Activated T-cell treated with anti-CD3 and anti-CD28 coated beads, Interleukin-2, amount 50 U/mL, for 24 hours (primary cell): ENCODE data around the gene CIDEA.

Source experiments
- DNase-seq: peaks from one replicate; pipeline ENCODE4 v3.0.0-alpha.2; 2020
- H3K27ac Mint-ChIP-seq: 2 replicates; pipeline ENCODE4 v1.8.0; 2020; ENCODE audit warnings: mild to moderate bottlenecking, mixed read lengths
- H3K27me3 Mint-ChIP-seq: 2 replicates; pipeline ENCODE4 v1.8.0; 2020; ENCODE audit warnings: mixed read lengths
- H3K36me3 Mint-ChIP-seq: 2 replicates; pipeline ENCODE4 v1.8.0; 2020; ENCODE audit warnings: low read depth, mixed read lengths
- H3K4me1 Mint-ChIP-seq: 2 replicates; pipeline ENCODE4 v1.8.0; 2020; ENCODE audit warnings: low read depth, mixed read lengths
- H3K4me3 Mint-ChIP-seq: 2 replicates; pipeline ENCODE4 v1.8.0; 2020; ENCODE audit warnings: mild to moderate bottlenecking, moderate library complexity, mixed read lengths
- H3K9me3 Mint-ChIP-seq: 2 replicates; pipeline ENCODE4 v1.8.0; 2020; ENCODE audit warnings: mixed read lengths

Gene CIDEA

DNA sequence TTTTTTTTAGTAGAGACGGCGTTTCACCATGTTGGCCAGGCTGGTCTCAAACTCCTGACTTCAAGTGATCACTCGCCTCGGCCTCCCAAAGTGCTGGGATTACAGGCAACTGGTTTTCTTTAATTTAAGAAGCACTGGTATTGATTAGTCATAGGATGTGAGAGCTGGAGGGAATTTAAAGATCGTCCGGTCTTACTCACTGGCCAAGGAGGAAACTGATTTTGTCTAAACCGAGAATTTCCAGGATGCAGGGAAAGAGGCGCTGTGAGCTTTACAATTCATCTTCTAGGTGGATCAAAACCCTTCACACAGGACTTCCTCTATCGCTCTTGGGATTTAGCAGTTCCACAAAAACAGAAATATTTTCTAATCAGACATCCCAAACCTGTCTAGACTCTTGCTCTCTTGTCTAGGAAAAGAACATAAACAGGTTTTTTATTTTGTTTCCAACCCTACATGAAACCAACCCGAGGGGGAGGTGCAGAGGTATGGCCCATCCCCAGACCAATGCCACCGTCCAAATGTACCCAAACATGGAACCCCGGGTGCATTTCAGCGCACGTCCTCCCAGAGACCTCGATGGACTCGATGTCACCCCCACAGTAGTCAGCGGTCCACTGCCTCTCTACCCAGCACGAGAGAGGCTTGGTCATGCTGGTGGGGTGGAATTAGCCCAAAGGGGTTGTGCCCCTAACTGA lies 41.4 kb downstream of the CIDEA start:
- Mint-ChIP-seq H3K9me3 (no peaks in the 10 kb centered on the region), H3K27ac (no peak overlapping the region), H3K4me1 (no peaks in the 10 kb centered on the region), H3K36me3 (no peaks in the 10 kb centered on the region), H3K4me3 (no peak overlapping the region), H3K27me3 (peaks cover 17% of the 10 kb centered on the region)
- DNase-seq = no peak

DNA sequence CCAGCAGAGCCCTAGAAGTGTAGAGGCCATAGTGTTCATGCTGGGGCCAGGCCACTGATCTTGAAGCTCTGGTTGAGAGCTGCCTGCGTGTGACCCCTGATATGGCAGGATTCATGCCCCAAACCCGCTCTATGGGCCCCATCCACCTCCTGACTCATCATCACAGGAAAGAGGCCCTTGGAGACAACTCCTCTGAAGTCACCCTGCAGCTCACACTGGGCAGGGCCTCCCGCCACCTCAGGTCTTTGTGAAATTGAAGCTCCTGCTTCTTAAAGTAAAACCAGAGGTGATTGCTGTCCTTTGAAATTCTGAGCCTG lies 41.9 kb downstream of the CIDEA start:
- Mint-ChIP-seq H3K27me3 (peaks cover 18% of the 10 kb centered on the region), H3K27ac (no peak overlapping the region)

DNA sequence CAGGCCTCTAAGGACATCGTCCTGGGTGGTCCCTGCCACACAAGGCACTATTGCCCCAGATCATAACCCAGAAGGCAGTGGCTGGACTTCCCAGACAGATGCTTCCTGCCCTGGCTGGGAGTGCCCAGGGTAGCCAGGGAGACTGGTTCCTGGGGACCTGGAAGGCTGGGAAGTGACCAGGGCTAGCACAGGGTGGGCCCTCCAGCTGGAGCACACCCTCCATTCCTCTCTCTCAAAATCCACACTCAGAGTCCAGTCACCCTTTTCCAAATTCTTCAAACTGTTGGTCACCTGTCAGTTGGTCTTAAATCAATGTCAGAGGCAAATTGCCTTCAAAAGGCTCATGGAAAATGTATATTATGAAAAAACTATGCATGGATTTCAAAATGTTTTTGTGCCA lies 42.3 kb downstream of the CIDEA start:
- Mint-ChIP-seq H3K4me3 (no peak overlapping the region), H3K27me3 (peaks cover 18% of the 10 kb centered on the region), H3K9me3 (no peaks in the 10 kb centered on the region), H3K27ac (no peak overlapping the region), H3K36me3 (no peaks in the 10 kb centered on the region), H3K4me1 (no peaks in the 10 kb centered on the region)
- DNase-seq = no peak

More for the DNA sequence above, 41.9 kb downstream of the CIDEA start:
- Mint-ChIP-seq H3K36me3 (no peaks in the 10 kb centered on the region), H3K4me1 (no peaks in the 10 kb centered on the region), H3K9me3 (no peaks in the 10 kb centered on the region), H3K4me3 (no peak overlapping the region)
- DNase-seq = no peak

DNA sequence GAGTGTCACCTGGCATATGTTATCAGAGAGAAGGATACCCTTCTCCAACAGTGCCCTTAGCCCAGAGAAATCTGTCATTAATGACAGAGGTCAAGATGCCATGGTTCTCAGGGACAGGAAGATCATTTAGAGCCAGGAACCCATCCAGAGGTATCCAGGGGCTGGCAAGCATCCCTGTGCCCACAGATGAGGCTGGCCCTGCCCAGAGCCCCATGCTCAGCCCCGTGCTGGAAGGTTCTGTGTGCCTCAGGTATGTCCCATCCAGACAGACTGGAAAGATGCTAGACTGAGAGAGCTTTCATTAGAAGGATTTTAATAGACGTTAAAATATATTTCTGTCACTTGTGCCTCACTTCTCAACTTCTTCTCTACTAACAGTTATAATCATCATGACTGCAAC lies 45.7 kb downstream of the CIDEA start:
- Mint-ChIP-seq H3K27ac (no peak overlapping the region), H3K9me3 (no peaks in the 10 kb centered on the region), H3K36me3 (no peaks in the 10 kb centered on the region), H3K4me3 (no peak overlapping the region), H3K4me1 (no peaks in the 10 kb centered on the region), H3K27me3 (peaks cover 27% of the 10 kb centered on the region)
- DNase-seq = no peak

DNA sequence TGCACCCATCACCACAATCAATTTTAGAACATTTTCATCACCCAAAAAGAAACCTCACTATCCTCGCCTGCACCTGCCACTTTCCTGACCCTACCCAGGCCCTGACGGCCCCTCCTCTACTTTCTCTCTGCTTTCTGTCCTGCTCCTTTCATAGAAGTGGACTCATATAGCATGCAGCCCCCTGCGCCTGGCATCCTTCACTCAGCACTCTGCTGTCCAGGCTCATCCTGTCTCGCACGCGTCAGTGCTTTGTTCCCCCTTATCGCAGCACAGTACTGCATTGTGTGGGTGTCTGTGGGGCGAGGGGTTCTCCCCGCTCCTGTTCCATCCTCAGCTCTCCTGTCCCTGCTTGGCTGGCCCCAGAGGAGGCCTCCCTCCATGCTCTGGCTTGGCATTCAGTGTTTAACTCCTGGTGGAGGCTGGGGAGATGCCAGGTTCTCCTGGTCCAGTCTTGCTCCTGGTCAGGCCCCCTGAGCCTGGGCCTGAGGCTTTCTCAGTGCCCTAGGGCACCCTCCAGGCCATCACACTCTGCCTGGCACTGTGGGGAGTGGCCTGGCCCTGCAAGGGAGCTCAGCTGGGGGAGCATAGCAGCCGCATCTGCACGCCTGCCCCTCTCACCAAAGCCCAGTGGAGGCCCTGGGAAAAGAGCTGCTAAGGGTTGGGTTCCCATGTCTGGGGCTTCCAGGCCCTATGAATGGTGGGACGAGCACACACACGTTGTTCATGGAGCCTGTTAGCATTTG lies 47.3 kb downstream of the CIDEA start:
- Mint-ChIP-seq H3K36me3 (no peaks in the 10 kb centered on the region), H3K4me1 (no peaks in the 10 kb centered on the region), H3K4me3 (no peak overlapping the region), H3K9me3 (no peaks in the 10 kb centered on the region), H3K27ac (no peak overlapping the region), H3K27me3 (peaks cover 42% of the 10 kb centered on the region)
- DNase-seq = no peak

DNA sequence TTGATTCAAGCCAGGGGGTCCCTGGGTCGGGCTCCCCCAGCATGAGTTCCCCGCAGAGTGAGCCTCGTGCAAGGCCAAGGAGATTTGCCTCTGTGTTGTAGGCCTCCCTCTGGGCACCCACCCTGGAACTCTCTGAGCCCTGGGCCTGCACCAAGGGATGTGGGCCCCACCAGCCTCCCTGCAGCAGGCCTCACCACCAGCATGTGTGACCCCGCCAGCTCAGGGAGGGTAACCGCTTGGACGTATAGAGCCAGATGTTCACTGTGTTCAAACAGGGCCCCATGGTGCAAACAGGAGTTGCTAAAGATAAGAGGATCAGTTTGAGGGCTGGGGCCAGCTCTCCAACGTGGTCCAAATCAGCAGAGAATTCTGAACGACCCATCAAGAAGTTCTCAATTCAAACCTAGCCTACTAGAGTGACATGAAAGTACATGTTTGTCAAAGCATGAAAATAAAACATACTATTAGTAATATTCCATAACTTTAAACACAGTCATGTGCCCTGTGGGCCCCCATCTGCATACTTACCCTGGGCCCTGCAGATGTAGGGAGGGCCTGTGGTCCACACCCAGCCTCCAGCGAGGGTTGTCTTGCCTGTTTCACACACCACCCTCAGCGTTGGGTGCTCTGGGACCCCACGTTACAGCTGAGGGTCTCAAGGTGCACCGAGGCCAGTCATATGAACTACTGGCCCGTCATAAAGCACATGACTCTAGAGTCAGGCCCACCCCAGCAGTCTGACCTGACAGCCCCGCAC lies 48.4 kb downstream of the CIDEA start:
- Mint-ChIP-seq H3K4me1 (peaks cover 11% of the 10 kb centered on the region), H3K9me3 (no peaks in the 10 kb centered on the region), H3K36me3 (no peaks in the 10 kb centered on the region), H3K27ac (no peak overlapping the region), H3K27me3 (peaks cover 50% of the 10 kb centered on the region), H3K4me3 (no peak overlapping the region)
- DNase-seq = no peak

DNA sequence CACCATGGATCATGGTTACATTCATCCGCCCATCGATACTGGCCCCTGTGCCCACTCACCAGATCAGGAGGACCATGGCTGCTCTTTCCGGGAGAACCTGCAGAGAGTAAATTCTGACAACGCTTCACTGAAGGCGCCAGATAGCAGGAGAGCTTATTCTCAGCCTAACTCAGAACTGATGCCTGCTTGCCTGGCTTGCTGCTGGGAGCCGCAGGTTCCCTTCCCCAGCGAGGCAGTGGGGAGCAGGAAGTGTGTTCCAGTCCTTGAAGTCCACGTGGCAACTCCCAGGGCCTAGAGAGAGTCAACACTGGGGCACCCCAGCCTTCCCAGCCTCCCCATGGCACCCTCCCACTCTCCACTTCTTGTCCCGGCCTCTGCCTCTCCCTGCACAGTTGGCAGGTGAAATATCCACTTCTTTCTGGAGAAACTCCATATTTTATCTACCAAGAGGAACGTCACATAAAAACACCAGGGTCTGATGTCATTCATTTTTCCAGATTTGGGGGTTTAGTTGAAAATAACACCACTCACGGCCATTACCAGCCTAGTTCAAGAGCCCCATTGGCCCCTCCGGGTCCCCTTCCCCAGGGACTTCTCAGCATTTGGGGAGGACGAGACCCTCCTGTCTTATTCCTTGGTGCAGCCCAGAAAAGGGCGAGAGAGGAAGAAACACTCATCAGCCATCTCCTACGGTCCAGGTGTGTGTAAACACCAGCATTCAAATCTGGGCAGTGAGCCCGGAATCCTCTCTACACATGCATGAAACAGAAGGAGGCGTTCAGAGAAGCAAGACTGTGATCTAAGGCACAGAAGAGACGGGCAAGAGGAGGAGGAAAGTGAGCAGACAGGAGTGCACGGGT lies 50.4 kb downstream of the CIDEA start:
- Mint-ChIP-seq H3K4me3 (no peak overlapping the region), H3K36me3 (no peaks in the 10 kb centered on the region), H3K27ac (no peak overlapping the region), H3K4me1 (peaks cover 14% of the 10 kb centered on the region), H3K9me3 (peaks cover under 1% of the 10 kb centered on the region), H3K27me3 (peaks cover 57% of the 10 kb centered on the region)
- DNase-seq = no peak

DNA sequence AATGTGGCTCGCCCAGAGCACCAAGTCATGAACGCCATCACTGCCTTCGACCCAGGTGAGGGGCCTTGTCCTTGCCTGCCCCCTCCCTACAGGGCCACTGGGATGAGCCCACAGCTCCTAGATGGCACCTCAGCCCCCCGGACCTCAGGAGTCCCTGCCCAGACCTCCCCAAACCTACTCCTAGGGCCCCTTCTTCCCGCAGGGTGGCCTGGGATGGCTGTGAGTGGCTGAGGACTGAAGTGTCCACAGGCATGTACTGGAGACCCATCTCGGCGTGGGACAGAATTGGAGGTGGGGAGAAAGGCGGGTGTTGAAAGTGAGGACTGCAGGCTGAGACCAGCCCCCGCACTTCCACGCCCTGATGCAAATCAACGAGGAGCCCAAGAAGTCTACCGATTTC lies 51.0 kb downstream of the CIDEA start:
- DNase-seq = no peak
- H3K27ac Mint-ChIP-seq = no peak overlapping the region

DNA sequence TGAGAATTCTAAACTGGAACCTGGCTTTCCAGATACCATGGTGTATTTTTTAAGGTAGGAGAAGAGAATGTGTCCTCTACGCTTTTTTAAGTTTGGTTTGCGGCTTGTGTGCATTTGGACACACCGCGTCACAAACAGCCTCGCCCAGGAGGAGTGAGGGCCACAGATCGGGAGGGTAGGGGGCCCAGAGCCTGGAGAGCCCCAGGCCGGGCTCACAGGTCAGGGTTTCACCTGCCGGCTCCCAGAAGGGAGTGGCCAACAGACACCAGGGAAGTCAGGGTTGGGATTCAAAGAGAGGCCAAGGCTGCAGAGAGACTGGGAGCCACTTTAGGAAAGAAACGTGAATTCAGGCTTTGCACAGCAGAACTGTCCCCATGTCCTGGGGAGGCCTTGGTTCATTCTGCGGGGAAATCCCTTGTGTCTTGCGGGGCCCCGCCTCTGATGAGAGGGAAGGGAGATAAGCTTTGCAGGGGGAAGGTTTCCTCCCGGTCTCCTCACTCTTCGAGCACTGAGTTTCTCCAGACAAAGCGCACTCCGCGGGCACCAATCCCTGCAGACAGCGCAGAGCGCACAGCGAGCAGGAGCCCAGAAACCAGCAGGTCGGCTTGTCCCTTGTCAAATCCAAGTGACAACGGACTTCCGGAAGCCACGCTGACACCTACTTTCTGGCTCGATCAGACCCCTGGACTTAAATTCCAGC lies 51.9 kb downstream of the CIDEA start:
- no peak overlapping the region for H3K27ac Mint-ChIP-seq
- H3K27me3 Mint-ChIP-seq = peaks cover 67% of the 10 kb centered on the region
- H3K4me3 Mint-ChIP-seq = no peak overlapping the region
- peaks cover 6% of the 10 kb centered on the region for H3K9me3 Mint-ChIP-seq
- DNase-seq = no peak
- no peaks in the 10 kb centered on the region for H3K36me3 Mint-ChIP-seq
- H3K4me1 Mint-ChIP-seq = peaks cover 16% of the 10 kb centered on the region

More for the DNA sequence above, 51.0 kb downstream of the CIDEA start:
- Mint-ChIP-seq H3K9me3 (peaks cover 3% of the 10 kb centered on the region), H3K36me3 (no peaks in the 10 kb centered on the region), H3K27me3 (peaks cover 63% of the 10 kb centered on the region), H3K4me1 (peaks cover 16% of the 10 kb centered on the region), H3K4me3 (no peak overlapping the region)

DNA sequence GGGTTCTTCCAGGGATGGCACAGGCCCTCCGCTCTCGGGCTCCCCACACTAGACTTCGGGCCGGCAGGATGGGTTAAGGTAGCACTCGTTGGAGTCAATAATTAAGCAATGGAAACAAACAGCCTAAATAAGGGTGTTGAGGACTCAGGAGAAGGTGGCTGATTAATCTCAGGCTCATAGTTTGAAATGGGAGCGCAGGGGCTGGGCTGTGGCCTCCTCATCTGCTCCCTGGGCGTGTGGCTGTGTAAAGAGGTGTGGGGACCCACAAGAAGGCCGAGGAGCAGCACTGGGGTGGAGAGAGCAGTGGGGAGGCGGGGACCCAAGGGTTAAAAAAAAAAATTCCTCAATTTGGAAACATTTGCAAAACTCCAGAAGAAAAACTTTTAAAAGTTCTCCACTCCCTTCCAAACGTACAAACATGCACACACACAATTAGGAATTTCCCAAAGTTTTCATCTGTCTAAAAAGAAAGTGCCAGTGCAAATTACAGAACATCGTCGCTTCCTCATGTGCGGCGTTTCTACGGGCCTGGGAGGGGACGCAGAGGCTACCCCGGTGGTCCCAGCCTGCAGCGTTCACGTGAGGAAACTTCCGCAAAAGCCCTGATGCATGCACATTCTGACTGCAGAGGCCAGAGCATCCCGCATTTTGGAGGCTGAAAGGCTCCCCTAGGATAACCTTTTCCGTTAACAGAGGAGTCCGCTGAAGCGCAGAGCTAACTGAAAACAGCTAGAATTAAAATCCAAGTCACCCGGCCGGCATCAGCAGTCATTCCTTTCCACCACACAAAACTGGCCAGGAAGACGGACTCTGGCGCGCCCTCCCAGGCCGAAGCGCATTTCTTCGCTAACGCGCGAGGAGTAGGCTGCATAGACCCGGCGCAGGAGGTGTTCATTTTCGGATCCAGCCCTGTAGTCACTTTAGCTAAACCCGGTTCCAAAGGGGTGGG lies 52.9 kb downstream of the CIDEA start:
- H3K27me3 Mint-ChIP-seq = peaks cover 66% of the 10 kb centered on the region
- peaks cover 12% of the 10 kb centered on the region for H3K9me3 Mint-ChIP-seq
- no peak overlapping the region for H3K27ac Mint-ChIP-seq
- no peak for DNase-seq
- H3K4me1 Mint-ChIP-seq = peaks cover 16% of the 10 kb centered on the region
- H3K36me3 Mint-ChIP-seq = peaks cover 4% of the 10 kb centered on the region
- peak overlapping the region; percentile 72 for H3K4me3 Mint-ChIP-seq

DNA sequence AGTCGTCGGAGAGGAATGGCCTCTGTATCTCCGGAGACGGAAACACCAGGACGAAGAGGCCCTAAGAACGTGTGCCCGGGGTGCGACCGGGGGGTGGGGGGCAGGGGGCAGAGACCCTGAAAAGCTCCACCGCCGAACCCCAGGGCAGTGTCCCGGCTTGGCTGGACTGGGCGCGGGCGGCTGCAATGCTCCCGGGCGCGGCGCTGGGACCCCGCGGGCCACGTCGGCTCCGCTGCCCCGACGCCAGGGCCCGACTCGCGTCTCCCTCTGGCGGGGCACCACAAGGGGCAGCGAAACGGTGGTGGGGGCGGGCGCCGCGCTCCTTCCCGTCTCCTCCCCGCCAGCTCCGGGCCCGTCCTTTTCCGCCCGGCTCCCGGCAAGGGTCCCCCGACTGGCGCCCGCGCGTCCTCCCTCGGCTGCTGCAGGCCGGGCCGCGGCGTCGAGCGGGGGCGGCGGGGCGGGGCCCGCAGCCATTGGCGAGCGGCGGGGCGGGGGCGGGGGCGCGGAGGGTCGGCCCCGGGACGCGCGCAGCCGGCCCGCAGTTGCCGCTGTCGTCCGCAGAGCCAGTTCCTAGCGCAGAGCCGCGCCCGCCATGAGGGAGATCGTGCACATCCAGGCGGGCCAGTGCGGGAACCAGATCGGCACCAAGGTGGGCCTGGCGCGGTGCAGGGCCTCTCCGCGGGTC lies 53.7 kb downstream of the CIDEA start, which contains the start of gene TUBB6:
TUBB6 (plus strand) TSS at position 541 of the 685 bp plus-strand sequence; CDS start at position 593, 52 bp downstream.
- H3K9me3 Mint-ChIP-seq = peaks cover 12% of the 10 kb centered on the region
- H3K27me3 Mint-ChIP-seq = peaks cover 65% of the 10 kb centered on the region

DNA sequence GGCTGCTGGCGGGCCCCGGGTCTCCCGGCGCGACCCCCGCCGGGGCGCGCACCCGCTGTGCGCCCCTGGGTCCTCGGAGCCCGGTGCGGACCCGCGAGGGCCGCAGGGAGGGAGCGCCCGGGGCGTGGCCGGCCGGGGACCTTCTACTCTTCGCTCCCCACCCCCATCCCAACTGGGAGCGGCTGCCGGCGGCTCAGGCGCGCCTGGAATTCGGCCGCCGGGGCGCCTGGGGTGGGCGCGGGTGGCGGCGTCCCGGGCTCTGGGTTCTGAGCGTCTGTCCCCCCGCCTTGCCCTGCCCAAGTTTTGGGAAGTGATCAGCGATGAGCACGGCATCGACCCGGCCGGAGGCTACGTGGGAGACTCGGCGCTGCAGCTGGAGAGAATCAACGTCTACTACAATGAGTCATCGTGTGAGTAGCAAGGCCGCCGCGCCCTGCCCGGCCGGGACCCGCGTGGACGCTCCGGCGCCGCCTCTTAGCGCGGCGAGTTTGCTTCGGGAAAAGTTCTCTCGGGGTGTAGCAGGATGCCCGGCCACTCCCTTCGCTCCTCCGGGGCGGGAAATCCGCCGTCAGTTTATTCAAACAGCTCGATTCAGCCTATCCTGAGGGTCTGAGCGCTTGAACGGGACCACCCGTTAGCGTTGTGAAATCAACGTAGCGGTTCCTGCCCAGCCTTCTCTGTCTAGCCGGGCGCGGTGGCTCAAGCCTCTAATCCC lies 54.4 kb downstream of the CIDEA start:
- H3K27me3 Mint-ChIP-seq = peaks cover 66% of the 10 kb centered on the region
- H3K9me3 Mint-ChIP-seq = peaks cover 12% of the 10 kb centered on the region
- DNase-seq = peak; percentile 48
- peaks cover 4% of the 10 kb centered on the region for H3K36me3 Mint-ChIP-seq
- peak overlapping the region; percentile 67 for H3K4me3 Mint-ChIP-seq
- no peak overlapping the region for H3K27ac Mint-ChIP-seq
- peaks cover 16% of the 10 kb centered on the region for H3K4me1 Mint-ChIP-seq

More for the DNA sequence above, 53.7 kb downstream of the CIDEA start, which contains the start of gene TUBB6:
- no peak within 1 kb of the TSS for H3K27ac Mint-ChIP-seq
- H3K36me3 Mint-ChIP-seq = peaks cover 4% of the 10 kb centered on the region
- H3K4me3 Mint-ChIP-seq = peak within 1 kb of the TSS; percentile 72
- H3K4me1 Mint-ChIP-seq = peaks cover 16% of the 10 kb centered on the region
- DNase-seq = peak; percentile 52
